ENCODE measurements around the gene GPAM. TPM values are rescaled to one million over a fixed set of nuclear protein-coding genes. Genes with fewer than 3 reads are reported as not detected.

The GPAM gene
- total and polyA plus RNA-seq, 9 of the 15 experiments (the other 6 are each of a cell fraction or from before 2014, with no cell fraction given): 3.5 to 7.5 (median 5.5) TPM

DNA sequence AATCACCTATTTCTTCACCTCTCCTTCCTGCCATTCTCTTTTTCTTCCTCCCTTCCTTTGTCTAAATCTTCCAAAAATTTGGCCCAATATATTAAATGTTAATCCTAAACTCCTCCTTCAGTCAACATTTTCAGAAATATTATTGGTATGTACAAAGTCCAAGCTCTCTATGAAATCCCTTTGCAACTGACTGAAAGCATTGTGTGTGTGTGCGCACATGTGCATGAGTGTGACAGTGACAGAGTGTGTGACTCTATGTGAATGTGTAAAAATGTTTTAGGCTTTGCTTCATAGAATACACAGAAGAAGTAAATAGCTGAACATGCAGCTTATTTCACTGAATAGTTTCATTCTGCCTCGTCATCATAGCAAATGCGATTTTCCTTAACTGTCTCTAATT lies 7.0 kb downstream of the GPAM start:
- Histone ChIP-seq H2AFZ (ENCODE audit: low read depth, low read length) (no peak overlapping the region), H3K4me1 (replicated peaks in 1 of 2; ENCODE audit: control insufficient read depth in 2 of 2, insufficient read depth in 2 of 2, low read length in 2 of 2) (no peaks in the 10 kb centered on the region), H3K79me2 (ENCODE audit: control insufficient read depth, insufficient read depth, low read length) (no peaks in the 10 kb centered on the region), H3K9me1 (ENCODE audit: control insufficient read depth, insufficient read depth, low read length) (no peaks in the 10 kb centered on the region), H3K9me3 (replicated peaks; ENCODE audit: control insufficient read depth, insufficient read depth, low read depth, low read length) (no peaks in the 10 kb centered on the region), H3K9ac (ENCODE audit: insufficient read depth in 1 of 2, low read depth in 2 of 2, low read length in 2 of 2) (no peak overlapping the region), H4K20me1 (replicated peaks; ENCODE audit: control insufficient read depth, insufficient read depth, low read length) (no peaks in the 10 kb centered on the region), H3K27me3 (ENCODE audit: control insufficient read depth in 2 of 2, insufficient read depth in 2 of 2, low read length in 2 of 2) (no peaks in the 10 kb centered on the region), H3K4me2 (ENCODE audit: insufficient read depth, low read length) (no peak overlapping the region), H3K27ac (ENCODE audit: extremely low read depth, low read depth, low read length) (no peak overlapping the region), H3K36me3 (ENCODE audit: control insufficient read depth, insufficient read depth, low read length) (peaks cover 60% of the 10 kb centered on the region), H3K4me3 (no peak overlapping the region)
- intact Hi-C loops (cut with micrococcal nuclease): no loop called here
- FAIRE-seq (no peak), ATAC-seq (no peak), DNase-seq (ENCODE audit: extremely low read depth in 1 of 4, low spot score in 3 of 4) (no peak)
- TF ChIP-seq LARP7 (IDR thresholded peaks at IDR 0.05): no peak
- no peak for TF ChIP-seq STAT6 (CRISPR knock-in tag; IDR thresholded peaks at IDR 0.05)
- no peak for TF ChIP-seq BCL6 (CRISPR knock-in tag; IDR thresholded peaks at IDR 0.05)
- no peak for TF ChIP-seq SLC30A9 (CRISPR knock-in tag; IDR thresholded peaks at IDR 0.05)
- no peak for TF ChIP-seq NFYB (IDR thresholded peaks at IDR 0.05; ENCODE audit: extremely low read depth, insufficient read length)
- TF ChIP-seq ZNF707 (CRISPR knock-in tag; conservative IDR thresholded peaks at IDR 0.05): no peak
- TF ChIP-seq TSC22D4 (tag; IDR thresholded peaks at IDR 0.05): no peak
- TF ChIP-seq, protein P1, sequence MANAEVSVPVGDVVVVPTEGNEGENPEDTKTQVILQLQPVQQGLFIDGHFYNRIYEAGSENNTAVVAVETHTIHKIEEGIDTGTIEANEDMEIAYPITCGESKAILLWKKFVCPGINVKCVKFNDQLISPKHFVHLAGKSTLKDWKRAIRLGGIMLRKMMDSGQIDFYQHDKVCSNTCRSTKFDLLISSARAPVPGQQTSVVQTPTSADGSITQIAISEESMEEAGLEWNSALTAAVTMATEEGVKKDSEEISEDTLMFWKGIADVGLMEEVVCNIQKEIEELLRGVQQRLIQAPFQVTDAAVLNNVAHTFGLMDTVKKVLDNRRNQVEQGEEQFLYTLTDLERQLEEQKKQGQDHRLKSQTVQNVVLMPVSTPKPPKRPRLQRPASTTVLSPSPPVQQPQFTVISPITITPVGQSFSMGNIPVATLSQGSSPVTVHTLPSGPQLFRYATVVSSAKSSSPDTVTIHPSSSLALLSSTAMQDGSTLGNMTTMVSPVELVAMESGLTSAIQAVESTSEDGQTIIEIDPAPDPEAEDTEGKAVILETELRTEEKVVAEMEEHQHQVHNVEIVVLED (CRISPR knock-in tag; IDR thresholded peaks at IDR 0.05): no peak
- TF ChIP-seq, protein P2, sequence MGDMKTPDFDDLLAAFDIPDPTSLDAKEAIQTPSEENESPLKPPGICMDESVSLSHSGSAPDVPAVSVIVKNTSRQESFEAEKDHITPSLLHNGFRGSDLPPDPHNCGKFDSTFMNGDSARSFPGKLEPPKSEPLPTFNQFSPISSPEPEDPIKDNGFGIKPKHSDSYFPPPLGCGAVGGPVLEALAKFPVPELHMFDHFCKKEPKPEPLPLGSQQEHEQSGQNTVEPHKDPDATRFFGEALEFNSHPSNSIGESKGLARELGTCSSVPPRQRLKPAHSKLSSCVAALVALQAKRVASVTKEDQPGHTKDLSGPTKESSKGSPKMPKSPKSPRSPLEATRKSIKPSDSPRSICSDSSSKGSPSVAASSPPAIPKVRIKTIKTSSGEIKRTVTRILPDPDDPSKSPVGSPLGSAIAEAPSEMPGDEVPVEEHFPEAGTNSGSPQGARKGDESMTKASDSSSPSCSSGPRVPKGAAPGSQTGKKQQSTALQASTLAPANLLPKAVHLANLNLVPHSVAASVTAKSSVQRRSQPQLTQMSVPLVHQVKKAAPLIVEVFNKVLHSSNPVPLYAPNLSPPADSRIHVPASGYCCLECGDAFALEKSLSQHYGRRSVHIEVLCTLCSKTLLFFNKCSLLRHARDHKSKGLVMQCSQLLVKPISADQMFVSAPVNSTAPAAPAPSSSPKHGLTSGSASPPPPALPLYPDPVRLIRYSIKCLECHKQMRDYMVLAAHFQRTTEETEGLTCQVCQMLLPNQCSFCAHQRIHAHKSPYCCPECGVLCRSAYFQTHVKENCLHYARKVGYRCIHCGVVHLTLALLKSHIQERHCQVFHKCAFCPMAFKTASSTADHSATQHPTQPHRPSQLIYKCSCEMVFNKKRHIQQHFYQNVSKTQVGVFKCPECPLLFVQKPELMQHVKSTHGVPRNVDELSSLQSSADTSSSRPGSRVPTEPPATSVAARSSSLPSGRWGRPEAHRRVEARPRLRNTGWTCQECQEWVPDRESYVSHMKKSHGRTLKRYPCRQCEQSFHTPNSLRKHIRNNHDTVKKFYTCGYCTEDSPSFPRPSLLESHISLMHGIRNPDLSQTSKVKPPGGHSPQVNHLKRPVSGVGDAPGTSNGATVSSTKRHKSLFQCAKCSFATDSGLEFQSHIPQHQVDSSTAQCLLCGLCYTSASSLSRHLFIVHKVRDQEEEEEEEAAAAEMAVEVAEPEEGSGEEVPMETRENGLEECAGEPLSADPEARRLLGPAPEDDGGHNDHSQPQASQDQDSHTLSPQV (IDR thresholded peaks at IDR 0.05): no peak
- no peak for TF ChIP-seq STAG1 (CRISPR knock-in tag; IDR thresholded peaks at IDR 0.05; ENCODE audit: borderline replicate concordance)
- TF ChIP-seq MXI1 (IDR thresholded peaks at IDR 0.05; ENCODE audit: low read depth, low read length): no peak
- no peak for TF ChIP-seq ZNF696 (CRISPR knock-in tag; conservative IDR thresholded peaks at IDR 0.05)
- TF ChIP-seq OTX1 (CRISPR knock-in tag; IDR thresholded peaks at IDR 0.05): no peak
- WGBS (ENCODE audit: insufficient coverage, low coverage, missing lambda C conversion rate): 94% methylated on average over 3 of the region's 3 CpGs
- POLR2A ChIA-PET: interaction anchor here (0.7 kb wide), 1 partner anchor 32 kb away, joined by 3 read pairs; no protein-coding TSS in a partner anchor
- in situ Hi-C loops (cut with MboI): loop anchor here (10.0 kb wide), 2 partner anchors 268 to 1852 kb away; partner anchors contain the start of genes VTI1A and ZDHHC6
- CTCF ChIA-PET (ENCODE audit: low intra/inter-chr PET ratio): no interaction called here
- no TSS peak for BruUV-seq (replicated peaks)

Measured in K562 (cell line).